HepG2 (cell line): ENCODE data around the gene AP4E1. TPM values are rescaled to one million over a fixed set of nuclear protein-coding genes. Genes with fewer than 3 reads are reported as not detected.
A peak's percentile ranks its signal among the peaks of the same experiment; 100 is the strongest.

Experiments
- ASH2L ChIP-seq: fragments of 300-600, 200-600 bp; sonication (generic); IDR thresholded peaks from 2 replicates; pipeline ENCODE4 v1.7.0; 2017; ENCODE audit warnings: low read depth, mild to moderate bottlenecking, moderate library complexity, mixed read lengths, low read length; ENCODE audit not compliant: insufficient read length
- ATAD3A ChIP-seq: sonication (generic); formaldehyde crosslinking; IDR thresholded peaks from 2 replicates; pipeline ENCODE4 v1.4.0; 2020; ENCODE audit warnings: missing genetic modification reagents
- DNMT3B ChIP-seq: conservative IDR thresholded peaks from 2 replicates; pipeline ENCODE4 v1.6.1; 2016; ENCODE audit warnings: missing biosample characterization, control low read depth
- EP300 ChIP-seq, 3 experiments: sonication (generic) in 1 of 3; formaldehyde crosslinking in 1 of 3; IDR thresholded peaks; 2 replicates each; pipeline versions ENCODE4 v1.5.1 to v1.6.1; 2011 to 2020; ENCODE audit warnings: low read depth in 2 of 3, low read length in 2 of 3, borderline replicate concordance in 1 of 3, improper control_type of control experiment in 1 of 3, mild to moderate bottlenecking in 1 of 3, missing genetic modification reagents in 1 of 3, moderate library complexity in 1 of 3
- GLI4 ChIP-seq: sonication (generic); formaldehyde crosslinking; IDR thresholded peaks from 2 replicates; pipeline ENCODE4 v1.5.1; 2020; ENCODE audit warnings: missing genetic modification reagents, mild to moderate bottlenecking, moderate library complexity, borderline replicate concordance
- HNRNPLL ChIP-seq: fragments of 200-400 bp; formaldehyde crosslinking; IDR thresholded peaks from 2 replicates; pipeline ENCODE4 v1.6.1; 2017; ENCODE audit warnings: mild to moderate bottlenecking, low read depth, low read length; ENCODE audit not compliant: poor library complexity, severe bottlenecking
- IKZF4 ChIP-seq: sonication (generic); formaldehyde crosslinking; IDR thresholded peaks from 2 replicates; pipeline ENCODE4 v1.5.1; 2020; ENCODE audit warnings: borderline replicate concordance, mild to moderate bottlenecking, low read depth, missing genetic modification reagents; ENCODE audit errors: not compliant biosample characterization
- ISL2 ChIP-seq: sonication (generic); formaldehyde crosslinking; IDR thresholded peaks from 2 replicates; pipeline ENCODE4 v1.5.0; 2020; ENCODE audit warnings: missing genetic modification reagents
- LCORL ChIP-seq, 2 experiments: fragments of 450-650 bp in 1 of 2; sonication (generic) in 1 of 2; formaldehyde crosslinking in 1 of 2; IDR thresholded peaks; 2 replicates each; pipeline versions ENCODE4 v1.5.0 to v1.6.1; 2017 to 2020; ENCODE audit warnings: antibody characterized with exemption in 1 of 2, missing genetic modification reagents in 1 of 2
- MYNN ChIP-seq: sonication (generic); formaldehyde crosslinking; IDR thresholded peaks from 2 replicates; pipeline ENCODE4 v1.4.0; 2020; ENCODE audit warnings: mild to moderate bottlenecking, low read depth, missing genetic modification reagents
- SAFB2 ChIP-seq: sonication (generic); formaldehyde crosslinking; IDR thresholded peaks from 2 replicates; pipeline ENCODE4 v1.5.1; 2020; ENCODE audit warnings: missing genetic modification reagents, low read depth, mild to moderate bottlenecking, borderline replicate concordance
- SAP130 ChIP-seq: IDR thresholded peaks from 2 replicates; pipeline ENCODE4 v1.6.1; 2016; ENCODE audit warnings: low read depth
- TCF12 ChIP-seq, 2 experiments: fragments of 450-650 bp in 1 of 2; sonication (generic) in 1 of 2; formaldehyde crosslinking in 1 of 2; IDR thresholded peaks; 2 replicates each; pipeline versions ENCODE4 v1.6.1 to v1.8.0; 2017 to 2022; ENCODE audit warnings: antibody characterized with exemption in 1 of 2, mild to moderate bottlenecking in 1 of 2, missing genetic modification reagents in 1 of 2, moderate library complexity in 1 of 2
- TGIF2 ChIP-seq: IDR thresholded peaks from 2 replicates; pipeline ENCODE4 v1.6.1; 2016; ENCODE audit warnings: control low read depth, missing compliant biosample characterization
- THAP11 ChIP-seq: IDR thresholded peaks from 2 replicates; pipeline ENCODE4 v1.6.1; 2016; ENCODE audit warnings: missing biosample characterization, missing genetic modification reagents
- ZNF160 ChIP-seq: sonication (generic); formaldehyde crosslinking; IDR thresholded peaks from 2 replicates; pipeline ENCODE4 v1.8.0; 2022; ENCODE audit warnings: mild to moderate bottlenecking, inconsistent platforms, missing genetic modification reagents
- ZNF264 ChIP-seq: sonication (generic); formaldehyde crosslinking; IDR thresholded peaks from 2 replicates; pipeline ENCODE4 v1.4.0; 2020; ENCODE audit warnings: missing genetic modification reagents
- ZNF329 ChIP-seq: sonication (generic); formaldehyde crosslinking; IDR thresholded peaks from 2 replicates; pipeline ENCODE4 v1.9.0; 2021; ENCODE audit warnings: low read depth, mild to moderate bottlenecking, missing genetic modification reagents
- ZNF557 ChIP-seq: sonication (generic); formaldehyde crosslinking; IDR thresholded peaks from 2 replicates; pipeline ENCODE4 v1.4.0; 2020; ENCODE audit warnings: missing genetic modification reagents
- ZNF589 ChIP-seq: sonication (generic); formaldehyde crosslinking; conservative IDR thresholded peaks from 2 replicates; pipeline ENCODE4 v1.8.0; 2022; ENCODE audit warnings: mild to moderate bottlenecking, moderate library complexity, missing genetic modification reagents
- ZNF780A ChIP-seq: sonication (generic); formaldehyde crosslinking; IDR thresholded peaks from 2 replicates; pipeline ENCODE4 v1.8.0; 2022; ENCODE audit warnings: mild to moderate bottlenecking, missing genetic modification reagents, moderate library complexity
- polyA plus RNA-seq, 8 experiments: library from polyadenylated mRNA; depleted of rRNA in 3 of 8; stranded (reverse) in 7 of 8; unstranded in 1 of 8; fragments of >200 nt; fragmentation: Illumina TruSeq in 4 of 8; extraction: Trizol in 4 of 8; gene quantifications; 2 replicates each; pipeline versions ENCODE4 v1.2.1 to v1.2.3, GENCODE V29; 2011 to 2016; ENCODE audit warnings: low read depth in 4 of 8, missing spikeins in 1 of 8, mixed read lengths in 1 of 8; ENCODE audit not compliant: insufficient read depth in 1 of 8
- total RNA-seq, 5 experiments: library from RNA; depleted of rRNA; stranded (reverse); fragments of >200 nt; fragmentation: Illumina TruSeq; extraction: Trizol; gene quantifications; 2 replicates each; pipeline ENCODE4 v1.2.3, GENCODE V29; 2016; ENCODE audit warnings: low read depth in 1 of 5
- TF ChIP-seq, protein P1 (sequence below): sonication (generic); formaldehyde crosslinking; conservative IDR thresholded peaks from 2 replicates; pipeline ENCODE4 v1.8.0; 2022; ENCODE audit warnings: low read depth, missing genetic modification reagents
- TF ChIP-seq, protein P2 (sequence below): sonication (generic); formaldehyde crosslinking; IDR thresholded peaks from 2 replicates; pipeline ENCODE4 v1.4.0; 2020; ENCODE audit warnings: mild to moderate bottlenecking, missing genetic modification reagents
- TF ChIP-seq, protein P3 (sequence below): sonication (generic); formaldehyde crosslinking; IDR thresholded peaks from 2 replicates; pipeline ENCODE4 v1.4.0; 2020; ENCODE audit warnings: missing genetic modification reagents
- TF ChIP-seq, protein P4 (sequence below): sonication (generic); formaldehyde crosslinking; IDR thresholded peaks from 2 replicates; pipeline ENCODE4 v1.4.0; 2020; ENCODE audit warnings: missing genetic modification reagents

AP4E1 gene
- total and polyA plus RNA-seq, 2 of the 13 experiments (the other 11 are each of a cell fraction or from before 2014, with no cell fraction given), result 2.2 to 7.8 TPM

DNA sequence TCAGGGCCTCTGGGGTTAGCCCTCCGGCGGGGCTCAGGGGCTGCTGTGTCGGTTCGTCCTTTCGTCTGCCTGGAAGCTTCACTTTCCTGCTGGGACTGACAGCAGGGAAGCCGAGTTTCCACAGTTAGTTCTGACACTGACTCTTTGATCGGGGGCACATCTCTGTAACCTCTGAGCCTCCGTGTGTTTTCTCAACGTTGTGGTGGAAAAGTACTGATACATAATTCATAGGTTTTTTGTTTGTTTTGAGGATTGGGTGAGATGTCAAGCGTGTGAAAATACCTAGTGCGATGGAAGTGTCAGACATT is 481 bp downstream of the AP4E1 start (continued):
- TF ChIP-seq SAP130 (CRISPR knock-in tag) (peak; percentile 7; the same call in 1 of the 2 replicates), IKZF4 (CRISPR knock-in tag) (no peak), ZNF780A (CRISPR knock-in tag) (no peak), TCF12 (IDR thresholded peaks at IDR 0.05) (no peak), TCF12 (CRISPR knock-in tag; IDR thresholded peaks at IDR 0.05) (no peak), ZNF557 (CRISPR knock-in tag) (no peak), GLI4 (no peak), LCORL (IDR thresholded peaks at IDR 0.05) (no peak), LCORL (CRISPR knock-in tag; IDR thresholded peaks at IDR 0.05) (no peak), HNRNPLL (no peak), TGIF2 (0 out of 2 replicates have a peak, but pooled peaks have one; percentile 30), ISL2 (CRISPR knock-in tag) (no peak), SAFB2 (CRISPR knock-in tag) (no peak), THAP11 (CRISPR knock-in tag) (no peak), MYNN (no peak), ASH2L (peak; percentile 6), ZNF589 (no peak), ZNF160 (no peak), ZNF329 (no peak), DNMT3B (CRISPR knock-in tag) (0 out of 2 replicates have a peak, but pooled peaks have one; percentile 10), ATAD3A (no peak), EP300 (IDR thresholded peaks at IDR 0.05; ENCODE audit: low read depth in 2 of 2, low read length in 2 of 2) (peak in 1 of 2 experiments; percentile 23; a peak in 1 of 4 replicates), EP300 (CRISPR knock-in tag; IDR thresholded peaks at IDR 0.05; ENCODE audit: borderline replicate concordance) (no peak), ZNF264 (CRISPR knock-in tag) (peak; percentile 100)
- TF ChIP-seq, protein P1, sequence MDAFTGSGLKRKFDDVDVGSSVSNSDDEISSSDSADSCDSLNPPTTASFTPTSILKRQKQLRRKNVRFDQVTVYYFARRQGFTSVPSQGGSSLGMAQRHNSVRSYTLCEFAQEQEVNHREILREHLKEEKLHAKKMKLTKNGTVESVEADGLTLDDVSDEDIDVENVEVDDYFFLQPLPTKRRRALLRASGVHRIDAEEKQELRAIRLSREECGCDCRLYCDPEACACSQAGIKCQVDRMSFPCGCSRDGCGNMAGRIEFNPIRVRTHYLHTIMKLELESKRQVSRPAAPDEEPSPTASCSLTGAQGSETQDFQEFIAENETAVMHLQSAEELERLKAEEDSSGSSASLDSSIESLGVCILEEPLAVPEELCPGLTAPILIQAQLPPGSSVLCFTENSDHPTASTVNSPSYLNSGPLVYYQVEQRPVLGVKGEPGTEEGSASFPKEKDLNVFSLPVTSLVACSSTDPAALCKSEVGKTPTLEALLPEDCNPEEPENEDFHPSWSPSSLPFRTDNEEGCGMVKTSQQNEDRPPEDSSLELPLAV (CRISPR knock-in tag), result no peak
- TF ChIP-seq, protein P2, sequence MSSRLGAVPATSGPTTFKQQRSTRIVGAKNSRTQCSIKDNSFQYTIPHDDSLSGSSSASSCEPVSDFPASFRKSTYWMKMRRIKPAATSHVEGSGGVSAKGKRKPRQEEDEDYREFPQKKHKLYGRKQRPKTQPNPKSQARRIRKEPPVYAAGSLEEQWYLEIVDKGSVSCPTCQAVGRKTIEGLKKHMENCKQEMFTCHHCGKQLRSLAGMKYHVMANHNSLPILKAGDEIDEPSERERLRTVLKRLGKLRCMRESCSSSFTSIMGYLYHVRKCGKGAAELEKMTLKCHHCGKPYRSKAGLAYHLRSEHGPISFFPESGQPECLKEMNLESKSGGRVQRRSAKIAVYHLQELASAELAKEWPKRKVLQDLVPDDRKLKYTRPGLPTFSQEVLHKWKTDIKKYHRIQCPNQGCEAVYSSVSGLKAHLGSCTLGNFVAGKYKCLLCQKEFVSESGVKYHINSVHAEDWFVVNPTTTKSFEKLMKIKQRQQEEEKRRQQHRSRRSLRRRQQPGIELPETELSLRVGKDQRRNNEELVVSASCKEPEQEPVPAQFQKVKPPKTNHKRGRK, result no peak
- TF ChIP-seq, protein P3, sequence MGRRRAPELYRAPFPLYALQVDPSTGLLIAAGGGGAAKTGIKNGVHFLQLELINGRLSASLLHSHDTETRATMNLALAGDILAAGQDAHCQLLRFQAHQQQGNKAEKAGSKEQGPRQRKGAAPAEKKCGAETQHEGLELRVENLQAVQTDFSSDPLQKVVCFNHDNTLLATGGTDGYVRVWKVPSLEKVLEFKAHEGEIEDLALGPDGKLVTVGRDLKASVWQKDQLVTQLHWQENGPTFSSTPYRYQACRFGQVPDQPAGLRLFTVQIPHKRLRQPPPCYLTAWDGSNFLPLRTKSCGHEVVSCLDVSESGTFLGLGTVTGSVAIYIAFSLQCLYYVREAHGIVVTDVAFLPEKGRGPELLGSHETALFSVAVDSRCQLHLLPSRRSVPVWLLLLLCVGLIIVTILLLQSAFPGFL, result no peak
- TF ChIP-seq, protein P4, sequence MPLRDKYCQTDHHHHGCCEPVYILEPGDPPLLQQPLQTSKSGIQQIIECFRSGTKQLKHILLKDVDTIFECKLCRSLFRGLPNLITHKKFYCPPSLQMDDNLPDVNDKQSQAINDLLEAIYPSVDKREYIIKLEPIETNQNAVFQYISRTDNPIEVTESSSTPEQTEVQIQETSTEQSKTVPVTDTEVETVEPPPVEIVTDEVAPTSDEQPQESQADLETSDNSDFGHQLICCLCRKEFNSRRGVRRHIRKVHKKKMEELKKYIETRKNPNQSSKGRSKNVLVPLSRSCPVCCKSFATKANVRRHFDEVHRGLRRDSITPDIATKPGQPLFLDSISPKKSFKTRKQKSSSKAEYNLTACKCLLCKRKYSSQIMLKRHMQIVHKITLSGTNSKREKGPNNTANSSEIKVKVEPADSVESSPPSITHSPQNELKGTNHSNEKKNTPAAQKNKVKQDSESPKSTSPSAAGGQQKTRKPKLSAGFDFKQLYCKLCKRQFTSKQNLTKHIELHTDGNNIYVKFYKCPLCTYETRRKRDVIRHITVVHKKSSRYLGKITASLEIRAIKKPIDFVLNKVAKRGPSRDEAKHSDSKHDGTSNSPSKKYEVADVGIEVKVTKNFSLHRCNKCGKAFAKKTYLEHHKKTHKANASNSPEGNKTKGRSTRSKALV (CRISPR knock-in tag), result no peak
